GM21723 (cell line): ENCODE measurements around the gene WDR45B.

ENCODE experiments used
- ATAC-seq: cut with Tn5 transposase; IDR thresholded peaks from one replicate; pipeline ENCODE4 v1.9.1; 2021; ENCODE audit warnings: mild to moderate bottlenecking, moderate library complexity; ENCODE audit not compliant: unreplicated experiment

The WDR45B gene

GRCh38 chr17:82601447-82602000 is 46.7 kb downstream of the WDR45B start:
- ATAC-seq, result no peak

- ATAC-seq, result no peak
Measured at GRCh38 chr17:82600731-82601446, 47.4 kb downstream of the WDR45B start.

GRCh38 chr17:82599674-82600661 is 48.3 kb downstream of the WDR45B start:
- ATAC-seq, result no peak

GRCh38 chr17:82598256-82599119 is 49.8 kb downstream of the WDR45B start:
- ATAC-seq, result no peak

GRCh38 chr17:82596837-82597672 is 51.2 kb downstream of the WDR45B start:
- no peak for ATAC-seq

- ATAC-seq, result no peak
Measured at GRCh38 chr17:82596296-82596695, 51.9 kb downstream of the WDR45B start.

GRCh38 chr17:82595893-82596292 is 52.4 kb downstream of the WDR45B start:
- ATAC-seq, result no peak

- ATAC-seq, result no peak
Measured at GRCh38 chr17:82594571-82594970, 53.7 kb downstream of the WDR45B start.

- ATAC-seq, result no peak
Measured at GRCh38 chr17:82593590-82594087, 54.6 kb downstream of the WDR45B start.

GRCh38 chr17:82592767-82593589 is 55.3 kb downstream of the WDR45B start:
- ATAC-seq, result no peak

- ATAC-seq, result no peak
Measured at GRCh38 chr17:82592289-82592766, 55.9 kb downstream of the WDR45B start.

GRCh38 chr17:82590881-82591539 is 57.2 kb downstream of the WDR45B start:
- no peak for ATAC-seq

- no peak for ATAC-seq
Measured at GRCh38 chr17:82590216-82590615, 58.0 kb downstream of the WDR45B start.

GRCh38 chr17:82589851-82590180 is 58.4 kb downstream of the WDR45B start:
- ATAC-seq, result no peak

GRCh38 chr17:82588266-82589175 is 59.7 kb downstream of the WDR45B start:
- ATAC-seq, result no peak

GRCh38 chr17:82587234-82588086 is 60.8 kb downstream of the WDR45B start:
- ATAC-seq, result no peak
